HEK293T (cell line): ENCODE measurements around the gene TMEM125.

ENCODE experiments used
- ARNT ChIP-seq: fragments of 450-650 bp; IDR thresholded peaks from 2 replicates; pipeline ENCODE4 v1.6.1; 2017; ENCODE audit warnings: mild to moderate bottlenecking
- BHLHE40 ChIP-seq: fragments of 450-650 bp; IDR thresholded peaks from 2 replicates; pipeline ENCODE4 v1.6.1; 2016; ENCODE audit warnings: mild to moderate bottlenecking, moderate library complexity, borderline replicate concordance
- ELF4 ChIP-seq: fragments of 450-650 bp; IDR thresholded peaks from 2 replicates; pipeline ENCODE4 v1.6.1; 2017; ENCODE audit warnings: antibody characterized with exemption
- FOXK2 ChIP-seq: fragments of 450-650 bp; IDR thresholded peaks from 2 replicates; pipeline ENCODE4 v1.6.1; 2016; ENCODE audit warnings: mild to moderate bottlenecking
- FOXM1 ChIP-seq: fragments of 450-650 bp; IDR thresholded peaks from 2 replicates; pipeline ENCODE4 v1.6.1; 2017; ENCODE audit warnings: mild to moderate bottlenecking, borderline replicate concordance
- HDGF ChIP-seq: fragments of 450-650 bp; IDR thresholded peaks from 2 replicates; pipeline ENCODE4 v1.6.1; 2017; ENCODE audit warnings: antibody characterized with exemption, borderline replicate concordance
- L3MBTL2 ChIP-seq: fragments of 450-650 bp; conservative IDR thresholded peaks from 2 replicates; pipeline ENCODE4 v1.6.1; 2016; ENCODE audit warnings: mild to moderate bottlenecking
- NFRKB ChIP-seq: fragments of 450-650 bp; IDR thresholded peaks from 2 replicates; pipeline ENCODE4 v1.6.1; 2016; ENCODE audit warnings: mild to moderate bottlenecking, moderate library complexity
- SP1 ChIP-seq: fragments of 450-650 bp; IDR thresholded peaks from 2 replicates; pipeline ENCODE4 v1.6.1; 2017
- TARDBP ChIP-seq: fragments of 450-650 bp; IDR thresholded peaks from 2 replicates; pipeline ENCODE4 v1.6.1; 2016
- TF ChIP-seq, protein P1 (sequence below): fragments of 450-650 bp; IDR thresholded peaks from 2 replicates; pipeline ENCODE4 v1.6.1; 2016

GRCh38 chr1:43238991-43239469 is 30.8 kb upstream of the TMEM125 start:
- TF ChIP-seq ELF4: no peak
- TF ChIP-seq FOXM1: no peak
- TF ChIP-seq BHLHE40: no peak
- no peak for TF ChIP-seq HDGF
- TF ChIP-seq, protein P1, sequence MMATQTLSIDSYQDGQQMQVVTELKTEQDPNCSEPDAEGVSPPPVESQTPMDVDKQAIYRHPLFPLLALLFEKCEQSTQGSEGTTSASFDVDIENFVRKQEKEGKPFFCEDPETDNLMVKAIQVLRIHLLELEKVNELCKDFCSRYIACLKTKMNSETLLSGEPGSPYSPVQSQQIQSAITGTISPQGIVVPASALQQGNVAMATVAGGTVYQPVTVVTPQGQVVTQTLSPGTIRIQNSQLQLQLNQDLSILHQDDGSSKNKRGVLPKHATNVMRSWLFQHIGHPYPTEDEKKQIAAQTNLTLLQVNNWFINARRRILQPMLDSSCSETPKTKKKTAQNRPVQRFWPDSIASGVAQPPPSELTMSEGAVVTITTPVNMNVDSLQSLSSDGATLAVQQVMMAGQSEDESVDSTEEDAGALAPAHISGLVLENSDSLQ: no peak
- TF ChIP-seq L3MBTL2: no peak
- TF ChIP-seq NFRKB: no peak
- TF ChIP-seq ARNT: no peak
- no peak for TF ChIP-seq TARDBP
- no peak for TF ChIP-seq SP1
- no peak for TF ChIP-seq FOXK2
